OCI-LY7 (cell line): ENCODE data around the gene LUC7L2. TPM values are rescaled to one million over a fixed set of nuclear protein-coding genes. Genes with fewer than 3 reads are reported as not detected.

Source experiments
- BruUV-seq: library from RNA; stranded (reverse); fragments of 400-500 nt; replicated peaks from 2 replicates; lab custom pipeline; 2021; lab: Mats Ljungman, UMichigan
- CTCF ChIA-PET: fragments of 300-600 bp; sonication (Branson Sonifier 250); formaldehyde crosslinking; loops from one replicate; lab custom pipeline; 2022; ENCODE audit warnings: antibody characterized with exemption; ENCODE audit not compliant: unreplicated experiment; lab: Charles Lee
- POLR2A ChIA-PET: fragments of 300-600 bp; sonication (Branson Sonifier 250); formaldehyde crosslinking; loops from one replicate; lab custom pipeline; 2022; ENCODE audit warnings: antibody characterized with exemption; lab: Charles Lee
- DNase-seq: peaks from one replicate; pipeline ENCODE4 v3.0.0-alpha.2; 2015; ENCODE audit warnings: low spot score
- H2AFZ ChIP-seq: fragments of 200-600 bp; sonication (generic), shearing (Covaris generic); 2 replicates; pipeline ENCODE4 v1.6.1; 2014; ENCODE audit warnings: mild to moderate bottlenecking, antibody characterized with exemption, low read length, moderate library complexity
- H3K27ac ChIP-seq: fragments of 200-600 bp; sonication (generic); 2 replicates; pipeline ENCODE4 v1.5.1; 2014; ENCODE audit warnings: mixed run types, low read depth, mild to moderate bottlenecking, moderate library complexity, low read length, inconsistent platforms; ENCODE audit not compliant: poor library complexity, severe bottlenecking
- H3K36me3 ChIP-seq: fragments of 200-600 bp; sonication (generic); 2 replicates; pipeline ENCODE4 v1.6.1; 2014; ENCODE audit warnings: mild to moderate bottlenecking, antibody characterized with exemption, low read length, moderate library complexity, mixed read lengths; ENCODE audit not compliant: insufficient read depth
- H3K4me1 ChIP-seq: fragments of 200-600 bp; sonication (generic); 2 replicates; pipeline ENCODE4 v1.5.1; 2014; ENCODE audit warnings: mild to moderate bottlenecking, low read length; ENCODE audit not compliant: insufficient read depth, poor library complexity, severe bottlenecking
- H3K4me2 ChIP-seq: fragments of 200-600 bp; sonication (generic); 2 replicates; pipeline ENCODE4 v1.6.1; 2014; ENCODE audit warnings: mild to moderate bottlenecking, low read length
- H3K4me3 ChIP-seq: fragments of 200-600 bp; sonication (generic); 2 replicates; pipeline ENCODE4 v1.5.1; 2014; ENCODE audit warnings: mild to moderate bottlenecking, low read depth, low read length; ENCODE audit not compliant: poor library complexity, severe bottlenecking
- H3K79me2 ChIP-seq: fragments of 200-600 bp; sonication (generic); 2 replicates; pipeline ENCODE4 v1.6.1; 2016; ENCODE audit warnings: low read depth, mild to moderate bottlenecking, low read length, moderate library complexity, mixed read lengths; ENCODE audit not compliant: insufficient read depth
- H3K9me2 ChIP-seq: fragments of 200-600 bp; sonication (generic); 2 replicates; pipeline ENCODE4 v1.6.1; 2016; ENCODE audit warnings: mild to moderate bottlenecking, low read length, mixed read lengths; ENCODE audit not compliant: insufficient read depth
- H3K9me3 ChIP-seq: fragments of 200-600 bp; sonication (generic); 2 replicates; pipeline ENCODE4 v1.6.1; 2014; ENCODE audit warnings: mild to moderate bottlenecking, mixed run types, low read length, mixed read lengths
- H4K20me1 ChIP-seq: fragments of 200-600 bp; sonication (generic); 2 replicates; pipeline ENCODE4 v1.6.1; 2014; ENCODE audit warnings: mild to moderate bottlenecking, antibody characterized with exemption, low read length, moderate library complexity, mixed read lengths; ENCODE audit not compliant: insufficient read depth
- CTCF ChIP-seq: fragments of 200-600 bp; sonication (generic); conservative IDR thresholded peaks from 2 replicates; pipeline ENCODE4 v1.5.1; 2014; ENCODE audit warnings: mild to moderate bottlenecking, antibody characterized with exemption, low read length, moderate library complexity, mixed read lengths
- EZH2phosphoT487 ChIP-seq: fragments of 200-600 bp; sonication (generic); IDR thresholded peaks from 2 replicates; pipeline ENCODE4 v1.6.1; 2018; ENCODE audit warnings: low read depth, borderline replicate concordance, mild to moderate bottlenecking, mixed run types, antibody characterized with exemption, low read length, moderate library complexity, mixed read lengths
- intact Hi-C: fragments of 100-400 bp; cut with micrococcal nuclease; formaldehyde crosslinking; loops from one replicate; pipeline ENCODE4 v1.10.0; 2022; ENCODE audit not compliant: unreplicated experiment
- total RNA-seq, 2 experiments: library from RNA; depleted of rRNA in 1 of 2; stranded (reverse); fragments of >200 nt in 1 of 2; shearing (Covaris generic) in 1 of 2; gene quantifications; 2 replicates each; pipeline ENCODE4 v1.2.3, GENCODE V29; 2014 to 2022

The LUC7L2 gene
- total RNA-seq, 2 experiments from 2014 or later, result 79.6 to 143 TPM

- H3K4me1 ChIP-seq, result peaks cover 30% of the 10 kb centered on the region
- H3K36me3 ChIP-seq, result peaks cover 40% of the 10 kb centered on the region
- POLR2A ChIA-PET, result interaction anchor here (0.8 to 1.4 kb wide), 6 partner anchors 8 to 132 kb away, joined by 3 to 8 read pairs (median 4); no protein-coding TSS in a partner anchor
- peak; percentile 96 for DNase-seq
- intact Hi-C loops, result no loop called here
- peaks cover 71% of the 10 kb centered on the region for H3K79me2 ChIP-seq
- peaks cover 37% of the 10 kb centered on the region for H4K20me1 ChIP-seq
- peak overlapping the region; percentile 93 for H3K27ac ChIP-seq
- no peaks in the 10 kb centered on the region for H3K9me3 ChIP-seq
- CTCF ChIA-PET, result no interaction called here
- no peak for TF ChIP-seq EZH2phosphoT487
- TF ChIP-seq CTCF, result no peak
- peak overlapping the region; percentile 90 for H3K4me3 ChIP-seq
- no peaks in the 10 kb centered on the region for H3K9me2 ChIP-seq
- peak overlapping the region; percentile 95 for H3K4me2 ChIP-seq
- BruUV-seq, result no TSS peak
- no peak overlapping the region for H2AFZ ChIP-seq
These were observed 685 bp downstream of the LUC7L2 start for GRCh38 chr7:139360210-139360947.

GRCh38 chr7:139360948-139361307, 1.2 kb downstream of the LUC7L2 start:
- peak overlapping the region; percentile 95 for H3K4me2 ChIP-seq
- H3K9me2 ChIP-seq, result no peaks in the 10 kb centered on the region
- CTCF ChIA-PET, result no interaction called here
- H3K79me2 ChIP-seq, result peaks cover 76% of the 10 kb centered on the region
- no TSS peak for BruUV-seq
- H3K9me3 ChIP-seq, result no peaks in the 10 kb centered on the region
- DNase-seq, result no peak
- POLR2A ChIA-PET, result interaction anchor here (1.4 kb wide), 1 partner anchor 10 kb away, joined by 8 read pairs; no protein-coding TSS in a partner anchor
- peaks cover 42% of the 10 kb centered on the region for H3K36me3 ChIP-seq
- H3K27ac ChIP-seq, result peak overlapping the region; percentile 93
- H3K4me3 ChIP-seq, result peak overlapping the region; percentile 90
- H4K20me1 ChIP-seq, result peaks cover 42% of the 10 kb centered on the region
- no peak overlapping the region for H2AFZ ChIP-seq
- no peak for TF ChIP-seq EZH2phosphoT487
- no peak for TF ChIP-seq CTCF
- intact Hi-C loops, result no loop called here
- H3K4me1 ChIP-seq, result peaks cover 30% of the 10 kb centered on the region

- Histone ChIP-seq H3K9me3 (no peaks in the 10 kb centered on the region), H2AFZ (no peak overlapping the region), H3K36me3 (peaks cover 48% of the 10 kb centered on the region), H3K4me2 (peak overlapping the region; percentile 95), H3K4me1 (peaks cover 30% of the 10 kb centered on the region), H3K9me2 (no peaks in the 10 kb centered on the region), H3K79me2 (peaks cover 82% of the 10 kb centered on the region), H3K27ac (peak overlapping the region; percentile 93), H4K20me1 (peaks cover 48% of the 10 kb centered on the region), H3K4me3 (peak overlapping the region; percentile 90)
- BruUV-seq, result no TSS peak
- ChIA-PET CTCF (no interaction called here), POLR2A (interaction anchor here (0.6 to 0.8 kb wide), 3 partner anchors 9 to 27 kb away, joined by 3 to 5 read pairs (median 3); no protein-coding TSS in a partner anchor)
- intact Hi-C loops, result no loop called here
- DNase-seq, result no peak
- no peak for TF ChIP-seq EZH2phosphoT487
- no peak for TF ChIP-seq CTCF
These were observed 1.8 kb downstream of the LUC7L2 start for GRCh38 chr7:139361523-139361922.
